ENCODE results near the gene ATL2.
"Not testable (repeated sequence)": the region's sequence is repeated elsewhere in the genome, so short reads cannot be mapped to it uniquely, and the experiment has no call there.

The ATL2 gene

DNA sequence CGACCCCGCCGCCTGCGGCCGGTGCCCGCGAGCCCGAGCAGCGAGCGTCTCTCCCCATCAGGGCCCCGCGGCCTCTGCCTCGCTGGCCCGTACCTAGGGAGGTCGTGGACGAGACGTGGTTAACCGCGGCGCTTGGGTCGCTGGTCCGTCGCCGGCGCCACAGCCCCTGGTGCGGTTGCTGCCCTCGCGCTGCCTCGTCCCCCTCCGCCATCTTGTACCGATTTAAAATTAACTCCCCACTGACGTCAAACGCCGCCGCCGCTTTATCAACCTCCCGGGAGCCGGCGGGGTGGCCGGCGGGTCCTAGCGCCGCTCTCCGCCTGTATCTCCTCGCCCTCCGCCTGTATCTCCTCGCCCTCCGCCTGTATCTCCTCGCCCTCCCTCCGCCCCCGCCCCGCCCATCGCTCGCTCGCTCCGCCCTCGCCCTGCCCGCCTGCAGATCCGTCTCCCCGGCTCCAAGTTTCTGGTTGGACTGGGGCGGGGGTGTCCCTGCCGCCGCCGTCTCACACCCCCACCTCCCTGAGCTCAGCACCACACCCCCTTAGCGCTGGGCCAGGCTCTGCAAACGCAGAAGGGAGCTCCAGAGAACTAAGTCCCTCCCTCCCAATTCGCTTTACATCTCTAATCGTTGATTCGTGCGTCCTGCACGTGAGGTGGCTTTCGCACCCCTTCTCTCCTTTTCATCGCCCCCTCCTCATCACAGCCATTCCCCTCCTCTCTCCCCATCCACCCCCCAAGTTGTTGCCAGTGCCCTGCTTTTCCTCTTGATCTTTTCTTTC, at the start of gene ATL2:
Gene ATL2 (minus strand): TSS at position 224 of the 779 bp plus-strand sequence. CDS start 13 bp downstream, at position 211.
- peak; percentile 89 for DNase-seq

DNA sequence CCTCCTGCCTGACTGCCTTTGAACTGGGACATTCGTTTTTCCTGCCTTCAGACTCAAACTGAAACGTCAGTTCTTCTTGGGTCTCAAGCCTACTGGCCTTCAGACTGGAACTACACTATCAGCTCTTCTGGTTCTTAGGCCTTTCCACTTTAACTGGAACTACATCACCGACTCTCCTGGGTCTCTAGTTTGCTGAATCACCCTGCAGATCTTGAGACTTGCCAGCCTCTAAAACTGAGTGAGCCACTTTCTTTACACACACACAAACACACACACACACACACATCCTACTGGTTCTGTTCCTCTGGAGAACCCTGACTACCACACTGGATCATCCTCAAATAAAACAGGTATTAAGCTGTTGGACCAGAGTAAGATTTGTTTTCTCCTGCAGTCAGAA, 46.7 kb upstream of the ATL2 start:
- no peak for DNase-seq

DNA sequence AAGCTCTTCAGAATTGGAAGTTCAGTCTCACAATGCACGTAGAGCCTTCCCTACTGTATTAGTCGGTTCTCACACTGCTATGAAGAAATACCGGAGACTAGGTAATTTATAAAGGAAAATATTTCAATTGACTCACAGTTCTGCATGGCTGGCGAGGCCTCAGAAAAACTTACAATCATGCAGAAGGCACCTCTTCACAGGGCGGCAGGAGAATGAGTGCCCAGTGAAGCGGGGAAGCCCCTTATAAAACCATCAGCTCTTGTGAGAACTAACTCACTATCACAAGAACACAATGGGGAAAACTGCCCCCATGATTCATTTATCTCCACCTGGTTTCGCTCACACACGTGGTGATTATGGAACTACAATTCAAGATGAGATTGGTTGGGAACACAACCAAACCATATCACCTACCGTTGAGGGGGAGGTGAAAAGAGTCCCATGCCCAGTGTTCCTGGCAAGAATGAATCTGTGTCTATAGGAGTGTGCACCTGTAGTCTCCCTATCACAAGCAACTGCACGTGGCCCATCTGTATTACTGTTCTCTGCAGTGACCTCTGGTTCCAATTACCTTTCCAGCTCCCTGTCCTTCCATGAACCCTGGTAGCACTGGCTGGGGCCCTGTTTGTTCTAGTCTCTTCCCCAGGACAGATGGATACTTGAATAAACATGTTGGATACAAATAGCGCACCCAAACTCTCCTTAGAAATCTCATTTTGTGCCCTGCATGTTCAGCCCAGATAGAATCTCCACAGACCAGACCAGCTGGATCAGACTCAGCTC, 44.4 kb upstream of the ATL2 start:
- no peak for DNase-seq

DNA sequence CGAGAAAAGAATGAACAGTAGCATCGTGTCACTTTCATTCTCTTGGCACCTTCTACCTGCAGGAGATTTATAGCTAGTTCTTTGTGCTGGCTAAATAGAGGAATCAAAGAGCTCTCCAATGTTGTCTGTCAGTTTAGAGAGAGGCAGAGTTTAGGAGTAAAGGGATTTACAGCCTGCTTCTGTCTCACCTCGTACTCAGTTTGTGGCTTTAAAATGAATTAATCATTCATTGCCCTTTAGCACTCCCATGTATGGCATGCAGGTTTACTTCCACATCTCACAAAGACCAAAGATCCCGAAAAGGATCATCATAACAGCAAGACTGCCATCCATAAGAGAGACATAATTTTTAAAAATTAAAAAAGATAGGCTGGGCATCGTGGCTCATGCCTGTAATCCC, 42.4 kb upstream of the ATL2 start:
- DNase-seq: no peak

DNA sequence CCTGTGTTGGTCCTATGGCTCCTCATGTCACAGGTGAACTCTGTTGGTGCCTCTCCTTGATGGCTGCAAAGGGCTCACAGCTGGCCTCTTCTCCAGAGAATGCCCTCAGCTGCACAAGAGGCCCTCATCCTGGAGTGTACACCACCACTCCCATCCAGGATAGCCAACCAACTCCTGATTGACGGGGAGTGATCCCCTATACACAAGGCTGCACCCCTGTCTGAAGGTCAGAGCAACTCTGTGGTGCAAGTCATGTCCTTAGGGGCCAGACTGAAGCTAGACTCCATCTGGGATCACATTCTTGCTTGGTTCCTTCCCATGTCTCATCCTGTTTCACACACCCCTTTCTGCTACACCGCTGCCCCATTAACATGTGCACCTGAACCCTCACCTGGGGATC, 41.7 kb upstream of the ATL2 start:
- no peak for DNase-seq

DNA sequence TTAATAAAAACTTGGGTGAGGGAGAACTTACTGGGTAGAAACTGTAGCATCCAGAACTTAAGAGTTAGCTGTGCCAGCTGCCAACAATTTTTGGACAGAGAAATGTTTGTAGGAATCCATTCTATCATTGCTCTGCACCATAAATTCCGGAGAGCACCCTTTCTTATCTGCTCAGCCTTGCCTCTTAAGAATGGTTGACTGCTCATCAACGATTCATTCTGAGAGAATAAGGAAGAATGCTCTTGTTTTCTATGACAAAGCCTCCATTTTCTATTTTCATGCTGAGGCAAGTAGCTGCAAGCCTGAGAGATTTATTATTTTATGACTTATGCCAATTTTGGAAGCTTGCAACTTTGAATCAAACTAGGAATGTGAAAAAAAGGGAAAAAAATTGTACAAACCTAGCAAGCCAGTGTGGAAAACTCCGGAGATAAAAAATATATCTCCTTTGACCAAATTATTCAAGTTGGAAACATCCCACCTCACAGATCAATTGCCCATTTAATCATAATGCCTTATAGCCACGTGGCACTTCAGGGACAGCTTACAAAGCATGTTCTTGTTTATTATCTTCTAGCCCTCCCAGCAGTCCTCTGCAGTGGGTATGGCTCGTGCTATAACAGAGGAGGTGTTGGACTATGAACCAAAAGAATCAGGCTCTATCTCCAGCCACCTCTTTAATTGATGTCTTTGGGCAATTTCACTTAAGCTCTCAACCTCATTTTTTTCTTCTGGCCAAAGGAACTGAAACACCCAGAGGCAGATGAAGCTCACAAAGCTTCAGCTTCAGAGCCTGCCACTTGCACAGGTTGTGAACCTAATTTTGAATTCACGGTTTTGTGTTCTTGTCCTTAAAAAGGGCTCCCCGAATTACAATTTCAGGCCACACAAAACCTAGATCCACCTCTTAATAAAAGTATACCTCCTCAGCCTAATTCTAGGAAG, 40.9 kb upstream of the ATL2 start:
- DNase-seq: no peak

DNA sequence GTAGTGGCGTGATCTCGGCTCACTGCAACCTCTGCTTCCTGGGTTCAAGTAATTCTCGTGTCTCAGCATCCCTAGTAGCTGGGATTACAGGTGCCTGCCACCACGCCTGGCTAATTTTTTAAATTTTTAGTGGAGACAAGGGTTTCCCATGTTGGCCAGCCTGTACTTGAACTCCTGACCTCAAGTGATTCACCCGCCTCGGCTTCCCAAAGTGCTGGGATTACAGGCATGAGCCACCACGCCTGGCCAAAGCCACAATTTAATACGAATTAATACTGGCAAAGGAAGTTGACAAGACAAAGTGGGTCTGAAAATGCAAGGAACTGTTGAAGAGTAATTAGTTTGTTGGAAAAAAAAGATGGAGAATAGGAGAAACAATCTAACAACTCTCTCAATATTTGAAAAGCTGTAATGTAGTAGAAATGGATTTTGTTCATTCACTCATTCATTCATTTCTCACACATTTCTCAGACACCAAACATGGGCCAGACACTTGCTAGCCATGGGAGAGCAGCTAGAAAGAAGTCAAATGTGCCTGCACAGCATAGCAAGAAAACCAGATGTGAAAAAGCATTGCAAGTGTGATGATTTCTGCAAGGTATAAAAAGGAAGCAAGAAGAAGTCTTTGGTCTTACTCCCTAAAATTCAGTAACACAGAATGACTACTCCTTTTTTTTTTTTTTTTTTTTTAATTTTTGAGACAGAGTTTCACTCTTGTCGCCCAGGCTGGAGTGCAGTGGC, 39.4 kb upstream of the ATL2 start:
- DNase-seq: no peak

DNA sequence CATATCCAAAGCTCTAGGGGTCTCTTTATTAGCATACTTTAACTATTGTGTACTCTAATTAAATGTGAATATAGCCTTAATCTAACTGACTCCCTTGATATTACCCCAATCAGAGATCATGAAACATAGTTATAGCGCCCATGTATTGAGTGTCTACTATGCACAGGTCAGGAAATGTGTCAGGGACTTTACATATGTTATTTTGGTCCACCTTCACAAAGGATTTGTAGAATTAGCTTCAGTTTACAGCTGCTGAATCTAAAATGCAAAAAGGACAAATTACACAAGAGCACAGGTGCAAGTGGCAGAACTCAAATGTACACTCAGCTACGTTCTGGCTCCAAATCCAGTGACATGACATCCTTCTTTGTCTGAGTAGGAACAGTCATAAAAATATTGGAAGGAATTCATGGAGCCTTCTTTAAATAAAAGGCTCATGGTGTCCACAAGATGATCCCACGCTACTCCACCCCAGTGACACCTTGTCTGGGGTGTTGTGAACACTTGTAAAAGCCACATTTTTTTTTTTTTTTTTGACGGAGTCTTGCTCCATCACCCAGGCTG, 38.7 kb upstream of the ATL2 start:
- no peak for DNase-seq

DNA sequence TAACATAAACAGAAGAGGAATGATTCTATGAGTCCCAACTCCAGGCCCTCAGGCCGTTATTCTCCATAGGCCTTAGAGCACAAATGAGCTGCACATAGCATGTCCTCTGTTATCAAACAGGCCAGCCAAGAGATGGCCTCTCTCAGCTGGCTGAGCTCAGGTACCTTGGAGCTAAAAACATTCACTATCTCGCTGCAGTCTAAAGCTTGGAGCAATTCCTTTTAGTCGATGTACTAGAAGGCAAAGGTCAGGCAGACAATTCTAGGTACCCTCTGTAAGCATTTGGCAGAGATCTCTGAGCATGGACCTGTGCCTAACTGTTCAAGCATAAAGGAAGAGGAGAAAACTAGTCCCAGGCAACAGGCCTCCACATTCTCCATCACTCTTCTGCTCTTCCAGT, 38.0 kb upstream of the ATL2 start:
- no peak for DNase-seq

DNA sequence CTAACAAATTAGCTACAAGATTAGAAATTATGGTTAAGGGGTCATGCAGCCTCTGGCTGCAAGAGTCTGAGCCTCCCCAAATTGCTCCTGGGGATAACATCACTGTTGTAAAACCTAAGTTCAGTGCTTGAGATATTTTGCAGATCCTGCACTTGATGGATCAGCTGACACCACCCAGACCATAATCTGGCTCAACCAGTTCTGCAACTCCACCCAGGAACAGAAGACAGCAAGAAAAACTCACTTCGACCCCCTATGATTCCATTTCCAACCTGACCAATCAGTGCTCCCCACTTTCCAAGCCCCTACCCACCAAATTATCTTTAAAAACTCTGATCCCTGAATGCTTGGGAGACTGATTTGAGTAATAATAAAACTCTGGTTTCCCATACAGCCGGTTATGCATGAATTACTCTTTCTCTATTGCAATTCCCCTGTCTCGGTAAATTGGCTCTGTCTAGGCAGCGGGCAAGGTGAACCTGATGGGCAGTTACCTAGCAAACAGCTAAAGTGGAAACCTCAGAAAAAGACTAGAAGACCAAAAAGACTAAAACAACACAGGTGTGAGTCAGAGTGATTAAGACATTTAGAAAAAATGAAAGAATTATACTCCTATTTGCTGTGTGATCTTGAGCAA, 35.3 kb upstream of the ATL2 start:
- DNase-seq: not testable (repeated sequence)

DNA sequence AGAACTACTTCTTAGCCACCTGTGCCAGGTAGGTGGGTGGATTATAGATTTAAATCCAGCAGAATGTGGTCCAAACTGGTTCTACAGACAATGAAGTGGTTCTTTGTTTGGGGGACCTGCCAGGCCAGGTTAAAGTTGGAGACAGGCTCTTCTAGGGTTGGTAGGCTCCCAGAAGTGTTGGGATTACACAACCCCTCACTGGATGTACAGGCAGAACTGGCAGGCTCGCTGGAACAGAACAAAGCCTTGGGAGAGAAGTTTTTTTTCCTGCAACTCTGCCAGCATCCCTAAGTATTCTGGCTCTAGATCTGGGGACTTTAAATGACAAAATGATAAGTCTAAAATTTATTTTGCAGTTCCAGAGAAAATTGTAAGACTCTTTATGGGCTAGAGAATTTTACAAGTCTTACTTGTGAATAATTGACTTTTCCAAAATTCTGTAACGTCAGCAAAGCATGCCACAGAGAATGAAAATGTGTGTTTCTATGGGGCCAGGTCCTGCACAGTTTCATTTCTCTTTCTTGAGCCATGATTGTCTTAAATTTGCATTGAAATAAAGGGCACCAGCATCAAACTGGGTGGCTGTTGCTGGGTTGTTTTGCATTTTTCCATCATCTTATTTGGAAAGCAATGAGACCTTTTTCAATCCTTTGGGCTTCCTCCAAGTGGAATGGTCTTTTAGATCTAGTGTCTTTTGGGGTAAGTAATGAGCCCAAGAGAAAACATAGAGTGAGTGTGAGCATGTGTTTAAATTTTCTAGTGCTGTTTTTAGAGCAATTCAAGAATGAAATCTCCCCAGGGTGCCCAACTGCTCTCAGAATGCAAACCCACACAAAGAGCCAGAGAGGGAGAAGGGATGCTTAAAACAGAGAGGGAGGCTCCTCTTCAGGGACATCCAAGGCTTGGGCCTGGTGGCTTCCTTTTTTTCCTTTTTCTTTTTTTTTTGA, 32.4 kb upstream of the ATL2 start:
- peak; percentile 34 for DNase-seq

DNA sequence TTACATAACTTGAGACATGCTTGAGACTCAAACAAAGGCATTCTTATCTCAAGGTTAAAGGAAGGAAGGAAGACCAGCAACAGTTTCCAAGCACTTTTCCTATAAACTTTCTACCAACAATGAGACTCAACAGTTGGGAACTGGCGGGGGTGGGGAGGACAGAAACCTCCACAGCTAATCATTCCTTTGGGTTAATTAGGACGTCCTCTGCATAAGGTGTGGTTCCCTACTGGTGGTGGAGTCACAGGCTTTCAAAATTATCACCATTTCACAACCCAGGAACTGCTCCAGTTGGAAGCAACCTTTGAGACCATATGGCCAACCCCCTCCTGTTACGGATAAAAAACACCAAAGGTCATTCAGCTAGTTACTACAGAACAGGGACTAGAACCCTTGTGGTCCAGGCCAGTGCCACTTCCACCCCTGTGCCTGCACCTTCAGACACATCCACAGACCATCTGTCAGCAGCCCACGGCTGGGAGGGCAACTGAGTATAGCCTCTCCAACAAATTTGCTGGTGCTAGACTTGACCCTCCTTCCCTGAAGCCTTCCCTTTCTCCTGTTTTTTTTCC, 30.1 kb upstream of the ATL2 start:
- DNase-seq: no peak

DNA sequence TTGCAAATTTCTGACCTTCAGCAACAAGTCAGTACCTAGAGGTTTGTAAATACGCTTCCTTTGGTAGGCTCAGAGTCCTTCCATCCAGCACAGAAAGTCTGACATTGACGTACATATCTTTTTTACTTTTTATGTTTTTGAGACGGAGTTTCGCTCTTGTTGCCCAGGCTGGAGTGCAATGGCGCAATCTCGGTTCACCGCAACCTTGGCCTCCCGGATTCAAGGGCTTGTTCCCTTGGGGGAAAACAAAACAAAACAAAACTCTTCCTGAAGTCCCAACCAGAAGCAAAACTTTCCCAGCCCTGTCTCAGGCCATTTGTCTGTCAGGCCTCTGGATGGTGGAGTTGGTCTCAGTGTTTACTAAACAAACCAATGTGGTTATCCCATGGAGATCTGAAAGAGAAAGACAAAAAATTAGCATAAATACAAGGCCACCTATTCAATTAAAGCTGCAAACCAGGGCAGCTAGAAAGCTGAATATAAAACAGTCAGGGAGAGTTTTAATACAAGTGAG, 29.6 kb upstream of the ATL2 start:
- peak; percentile 73 for DNase-seq

DNA sequence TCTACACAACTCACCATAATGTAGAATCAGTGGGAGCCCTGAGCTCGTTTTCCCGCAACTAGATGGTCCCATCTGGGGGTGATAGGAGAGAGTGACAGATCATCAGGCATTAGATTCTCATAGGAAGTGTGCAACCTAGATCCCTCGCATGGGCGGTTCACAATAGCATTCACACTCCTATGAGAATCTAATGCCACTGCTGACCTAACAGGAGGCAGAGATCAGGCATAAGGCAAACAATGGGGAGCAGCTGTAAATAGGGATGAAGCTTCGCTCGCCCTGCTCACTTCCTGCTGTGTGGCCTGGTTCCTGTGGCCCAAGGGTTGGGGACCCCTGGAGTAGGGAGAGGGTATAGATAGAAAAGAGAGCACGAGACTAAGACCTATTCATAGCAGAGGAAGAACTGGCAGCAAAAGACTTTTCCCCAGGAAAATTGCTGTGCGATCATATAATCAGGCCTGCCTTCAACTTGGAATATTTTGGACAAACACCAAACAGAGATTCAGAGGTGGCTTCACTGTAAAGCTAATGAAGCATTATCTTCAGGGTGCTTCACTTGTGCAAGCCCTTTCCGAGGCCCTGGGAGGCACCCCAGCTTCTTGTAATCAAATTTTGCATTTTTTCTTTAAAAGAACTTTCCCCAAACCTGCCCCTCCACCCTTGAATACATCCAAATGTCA, 29.0 kb upstream of the ATL2 start:
- DNase-seq: no peak

DNA sequence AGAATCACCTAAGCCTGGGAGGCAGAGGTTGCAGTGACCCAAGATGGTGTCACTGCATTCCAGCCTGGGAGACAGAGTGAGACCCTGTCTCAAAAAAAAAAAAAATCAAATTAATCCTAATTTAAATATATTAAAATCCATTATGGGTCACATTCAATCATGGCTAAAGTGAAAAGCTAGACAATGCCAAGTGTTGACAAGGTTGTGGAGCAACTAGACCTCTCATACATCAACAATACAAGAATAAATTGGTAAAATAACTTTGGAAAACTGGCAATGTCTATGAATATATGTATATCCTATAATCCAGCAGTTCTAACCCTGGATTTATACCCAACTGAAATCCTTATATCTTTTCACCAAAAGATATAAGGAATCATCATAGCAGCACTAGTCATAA, 23.4 kb upstream of the ATL2 start:
- no peak for DNase-seq

DNA sequence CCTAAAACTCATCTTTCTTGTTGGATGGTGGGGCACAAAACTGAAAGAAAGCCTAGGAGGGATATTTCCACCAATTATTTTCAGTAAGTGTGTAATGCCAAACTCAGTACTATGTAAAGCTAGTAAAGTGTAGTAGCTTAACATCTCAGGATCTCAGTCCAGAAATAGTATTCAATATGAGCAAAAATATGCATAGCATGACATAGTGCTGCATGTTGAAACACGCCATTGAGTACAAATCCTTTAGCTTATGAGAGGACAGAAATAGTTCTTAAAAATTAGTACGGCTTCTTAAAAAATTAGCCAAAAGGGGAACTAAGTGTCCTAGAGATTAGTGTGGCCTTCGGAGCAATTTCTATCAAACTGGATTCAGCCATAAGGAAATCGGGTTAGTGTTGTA, 21.7 kb upstream of the ATL2 start:
- peak; percentile 72 for DNase-seq

DNA sequence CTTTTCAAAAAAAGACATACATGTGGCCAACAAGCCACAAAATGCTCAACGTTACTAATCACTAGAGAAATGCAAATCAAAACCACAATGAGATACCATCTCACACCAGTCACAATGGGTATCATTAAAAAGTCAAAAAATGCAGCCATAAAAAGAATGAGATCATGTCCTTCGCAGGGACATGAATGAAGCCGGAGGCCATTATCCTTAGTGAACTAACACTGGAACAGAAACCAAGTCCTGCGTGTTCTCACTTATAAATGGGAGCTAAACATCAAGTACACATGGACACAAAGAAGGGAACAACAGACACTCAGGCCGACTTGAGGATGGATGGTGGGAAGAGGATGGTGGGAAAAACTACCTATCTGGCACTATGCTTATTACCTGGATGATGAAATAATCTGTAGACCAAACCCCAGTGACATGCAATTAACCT, 17.8 kb upstream of the ATL2 start:
- DNase-seq: no peak

DNA sequence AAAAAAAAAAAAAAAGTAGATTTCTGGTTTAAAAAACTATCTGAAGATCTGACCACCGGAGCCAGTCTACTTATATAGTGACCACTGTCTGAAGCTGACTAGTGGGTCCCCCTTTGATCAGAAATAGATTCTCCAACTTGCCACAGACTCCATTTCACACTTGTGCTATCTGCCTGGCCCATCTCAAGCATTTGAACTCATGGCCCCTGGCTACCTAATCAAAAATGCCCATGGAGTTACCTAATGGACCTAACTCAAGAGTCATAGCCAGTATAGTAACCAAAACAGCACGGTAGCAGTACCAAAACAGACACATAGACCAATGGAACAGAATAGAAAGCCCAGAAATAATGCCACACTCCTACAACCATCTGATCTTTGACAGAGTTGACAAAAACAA, 17.0 kb upstream of the ATL2 start:
- no peak for DNase-seq

DNA sequence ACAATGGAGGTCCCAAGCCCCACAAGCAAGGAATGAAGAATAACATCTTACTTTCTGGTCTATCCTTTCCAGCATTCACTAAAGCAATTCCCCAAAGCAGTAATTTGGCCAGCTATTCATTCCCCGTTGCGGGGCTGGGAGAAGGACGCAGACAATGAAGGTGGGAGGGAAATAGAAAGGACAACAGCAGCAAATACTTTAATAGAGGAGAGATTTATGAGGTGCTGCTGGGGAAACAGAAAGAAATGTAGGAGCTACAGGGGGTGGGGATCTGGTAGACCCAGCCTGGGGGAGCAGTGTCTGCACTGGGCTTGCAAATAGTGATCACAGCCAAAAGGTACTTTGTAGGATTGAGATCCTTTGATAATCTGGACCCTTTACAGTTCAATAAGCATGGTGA, 13.9 kb upstream of the ATL2 start:
- no peak for DNase-seq
